Effector memory CD4-positive, alpha-beta T cell (primary cell): ENCODE measurements around the gene PDCD5.
"Not testable (repeated sequence)": the region's sequence is repeated elsewhere in the genome, so short reads cannot be mapped to it uniquely, and the experiment has no call there.

ENCODE experiments used
- DNase-seq, 3 donors: peaks; one replicate each; pipeline ENCODE4 v3.0.0-alpha.2; 2020
- H3K27ac ChIP-seq: 2 replicates; pipeline ENCODE4 v1.7.0; 2013; ENCODE audit warnings: mild to moderate bottlenecking, low read length, moderate library complexity; ENCODE audit not compliant: insufficient read depth, poor library complexity, severe bottlenecking
- H3K27me3 ChIP-seq: replicated peaks from 2 replicates; pipeline ENCODE4 v1.7.0; 2013; ENCODE audit warnings: mild to moderate bottlenecking, low read length; ENCODE audit not compliant: insufficient read depth, control insufficient read depth, poor library complexity, severe bottlenecking
- H3K36me3 ChIP-seq: 2 replicates; pipeline ENCODE4 v1.7.0; 2013; ENCODE audit warnings: mild to moderate bottlenecking, low read length, moderate library complexity; ENCODE audit not compliant: control insufficient read depth, insufficient read depth
- H3K4me1 ChIP-seq: 2 replicates; pipeline ENCODE4 v1.7.0; 2013; ENCODE audit warnings: low read length, mild to moderate bottlenecking; ENCODE audit not compliant: control insufficient read depth, insufficient read depth, poor library complexity, severe bottlenecking
- H3K4me3 ChIP-seq: 2 replicates; pipeline ENCODE4 v1.7.0; 2013; ENCODE audit warnings: low read length, low read depth, mild to moderate bottlenecking; ENCODE audit not compliant: insufficient read depth, poor library complexity, severe bottlenecking
- H3K9me3 ChIP-seq: 2 replicates; pipeline ENCODE4 v1.7.0; 2013; ENCODE audit warnings: mild to moderate bottlenecking, low read length, moderate library complexity; ENCODE audit not compliant: control insufficient read depth
- total RNA-seq, 3 donors: gene quantifications; one replicate each; lab custom pipeline; 2026; lab: John Stamatoyannopoulos, UW

Gene PDCD5, protein sequence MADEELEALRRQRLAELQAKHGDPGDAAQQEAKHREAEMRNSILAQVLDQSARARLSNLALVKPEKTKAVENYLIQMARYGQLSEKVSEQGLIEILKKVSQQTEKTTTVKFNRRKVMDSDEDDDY
- total RNA-seq = 16.2 to 30.1 (median 19.7) reads per million in 3 donors

DNA sequence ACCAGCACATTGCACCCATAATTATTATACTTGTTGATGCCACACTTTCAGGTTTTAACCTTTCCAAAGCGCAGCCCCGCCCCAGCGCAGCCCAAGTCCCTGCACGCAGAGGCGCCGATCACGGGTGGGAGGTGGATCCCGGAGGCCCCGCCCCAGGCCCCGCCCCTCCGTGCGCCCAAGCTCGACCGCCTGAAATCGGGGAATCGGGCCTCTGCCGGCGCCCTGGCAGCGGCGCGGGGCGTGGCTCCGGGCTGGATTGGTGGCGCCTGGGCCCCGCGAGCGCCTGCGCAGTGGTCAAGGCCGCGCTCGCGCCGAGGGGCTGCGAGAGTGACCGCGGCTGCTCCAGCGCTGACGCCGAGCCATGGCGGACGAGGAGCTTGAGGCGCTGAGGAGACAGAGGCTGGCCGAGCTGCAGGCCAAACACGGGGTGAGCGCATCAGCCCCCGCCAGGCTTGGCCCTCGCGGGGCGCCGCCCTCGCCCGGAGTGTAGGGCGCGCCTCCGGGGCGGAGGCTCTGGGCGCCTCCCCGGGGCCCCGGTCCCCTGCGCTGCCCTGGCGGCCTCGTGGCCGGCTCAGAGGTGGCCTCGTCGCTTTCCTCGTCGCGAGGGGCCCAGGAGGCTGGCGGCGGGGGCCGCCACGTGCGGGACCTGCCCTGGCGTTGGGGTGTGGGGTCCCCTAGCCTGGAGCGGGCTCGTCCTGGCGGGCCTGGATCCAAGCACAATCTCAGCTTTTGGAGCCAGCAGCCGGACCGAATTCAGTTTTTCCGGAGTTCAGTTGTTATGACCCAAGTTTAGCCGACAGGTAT is at the start of gene PDCD5:
Gene PDCD5, plus strand, starts transcription at position 290 of the 804 bp plus-strand sequence. Its CDS starts 72 bp downstream, at position 362.
- H3K4me3 ChIP-seq = peak within 1 kb of the TSS; percentile 56
- H3K9me3 ChIP-seq = no peaks in the 10 kb centered on the region
- DNase-seq = peak; percentile 93 to 94 (median 94)
- H3K27me3 ChIP-seq = no peaks in the 10 kb centered on the region
- peaks cover 13% of the 10 kb centered on the region for H3K4me1 ChIP-seq
- peak within 1 kb of the TSS; percentile 76 for H3K27ac ChIP-seq
- H3K36me3 ChIP-seq = peaks cover 21% of the 10 kb centered on the region

DNA sequence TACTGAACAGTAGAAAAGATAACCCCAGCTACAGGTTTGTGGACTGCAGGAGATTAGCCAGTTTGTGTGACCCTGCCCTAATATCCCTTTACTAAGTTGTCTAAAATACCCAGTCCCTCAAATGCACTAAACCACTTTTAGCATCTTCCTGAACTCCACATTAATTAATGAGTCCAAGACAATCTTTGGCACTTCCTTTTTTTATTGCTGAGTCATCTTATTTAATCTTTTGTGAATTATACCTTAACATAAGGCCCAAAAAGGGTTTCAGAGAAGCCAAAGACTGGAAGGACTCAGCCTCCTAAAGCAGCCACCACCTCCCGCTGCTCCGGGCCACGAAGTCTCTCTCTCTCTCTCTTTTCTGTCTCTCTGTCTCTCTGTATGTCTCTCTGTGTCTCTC is 48.8 kb upstream of the PDCD5 start:
- no peaks in the 10 kb centered on the region for H3K4me1 ChIP-seq
- H3K27me3 ChIP-seq = no peaks in the 10 kb centered on the region
- H3K27ac ChIP-seq = no peak overlapping the region
- H3K9me3 ChIP-seq = no peaks in the 10 kb centered on the region
- no peaks in the 10 kb centered on the region for H3K36me3 ChIP-seq
- DNase-seq = no peak
- no peak overlapping the region for H3K4me3 ChIP-seq

DNA sequence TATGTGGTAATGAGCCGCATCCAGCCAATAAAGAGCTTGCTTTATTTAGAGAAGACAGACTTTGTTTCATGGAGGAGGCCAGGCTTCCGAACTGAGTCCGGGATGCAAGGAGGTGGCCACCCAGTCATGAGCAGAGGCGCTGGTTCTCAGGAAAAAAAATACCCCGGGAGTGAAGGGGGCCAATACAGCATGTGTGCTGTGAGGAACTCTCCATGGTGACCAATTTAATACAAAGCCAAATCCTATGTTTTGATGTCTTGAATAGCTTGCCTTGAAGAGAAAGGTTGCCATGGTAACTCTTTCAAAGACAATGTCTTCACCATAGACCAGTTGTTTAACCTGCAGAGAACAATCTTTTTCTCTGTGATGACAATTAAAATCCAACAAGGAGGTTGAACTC is 43.4 kb upstream of the PDCD5 start:
- no peak for DNase-seq
- Histone ChIP-seq H3K27me3 (no peaks in the 10 kb centered on the region), H3K4me1 (no peaks in the 10 kb centered on the region), H3K9me3 (no peaks in the 10 kb centered on the region), H3K27ac (no peak overlapping the region), H3K36me3 (no peaks in the 10 kb centered on the region), H3K4me3 (no peak overlapping the region)

DNA sequence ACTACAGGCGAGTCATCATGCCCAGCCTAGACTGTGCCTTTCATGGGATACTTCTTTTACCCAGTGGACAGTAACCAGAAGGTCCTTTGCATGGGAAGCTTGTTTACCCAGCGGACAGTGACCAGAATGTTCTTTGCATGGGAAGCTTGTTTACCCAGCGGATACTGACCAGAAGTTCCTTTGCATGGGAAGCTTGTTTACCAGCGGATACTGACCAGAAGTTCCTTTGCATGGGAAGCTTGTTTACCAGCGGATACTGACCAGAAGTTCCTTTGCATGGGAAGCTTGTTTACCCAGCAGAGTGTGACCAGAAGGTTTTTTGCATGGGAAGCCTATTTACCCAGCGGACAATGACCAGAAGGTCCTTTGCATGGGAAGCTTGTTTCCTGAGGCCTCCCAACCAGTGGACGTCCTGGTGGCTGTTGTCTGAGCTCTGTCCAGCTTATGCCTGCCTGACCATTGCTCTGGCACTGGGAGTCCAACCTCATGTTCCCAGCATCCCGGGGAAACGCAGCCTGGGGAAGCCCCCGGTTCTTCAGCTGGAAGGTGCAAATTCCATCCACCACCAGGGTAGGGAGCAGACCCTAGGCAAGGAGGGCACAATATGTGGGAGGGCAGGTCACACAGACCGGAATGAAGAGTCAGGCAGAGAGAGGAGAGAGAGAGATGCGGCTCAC is 41.6 kb upstream of the PDCD5 start:
- no peaks in the 10 kb centered on the region for H3K36me3 ChIP-seq
- H3K4me1 ChIP-seq = no peaks in the 10 kb centered on the region
- H3K9me3 ChIP-seq = no peaks in the 10 kb centered on the region
- no peak overlapping the region for H3K4me3 ChIP-seq
- DNase-seq = no peak
- H3K27me3 ChIP-seq = no peaks in the 10 kb centered on the region
- no peak overlapping the region for H3K27ac ChIP-seq

DNA sequence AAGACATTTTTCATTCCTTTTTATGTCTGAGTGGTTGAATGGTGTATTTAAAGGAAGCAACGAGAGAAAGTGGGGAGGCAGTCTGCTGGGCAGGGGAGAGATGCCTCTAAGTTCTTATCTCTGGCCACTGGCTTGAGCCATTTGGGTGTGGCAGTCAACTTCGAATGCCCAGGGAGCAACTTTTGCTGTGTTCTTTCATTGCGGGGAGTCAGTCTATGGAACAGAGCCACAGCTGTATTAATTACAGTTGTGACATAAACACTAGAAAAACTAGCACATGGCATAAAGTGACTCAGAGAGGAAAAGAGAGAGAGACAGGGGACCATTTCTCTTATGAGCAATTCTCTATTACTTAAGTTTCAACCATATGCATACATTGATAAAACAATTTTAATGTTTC is 40.4 kb upstream of the PDCD5 start:
- Histone ChIP-seq H3K4me1 (no peaks in the 10 kb centered on the region), H3K4me3 (no peak overlapping the region), H3K36me3 (no peaks in the 10 kb centered on the region), H3K27me3 (no peaks in the 10 kb centered on the region), H3K27ac (no peak overlapping the region), H3K9me3 (no peaks in the 10 kb centered on the region)
- no peak for DNase-seq

DNA sequence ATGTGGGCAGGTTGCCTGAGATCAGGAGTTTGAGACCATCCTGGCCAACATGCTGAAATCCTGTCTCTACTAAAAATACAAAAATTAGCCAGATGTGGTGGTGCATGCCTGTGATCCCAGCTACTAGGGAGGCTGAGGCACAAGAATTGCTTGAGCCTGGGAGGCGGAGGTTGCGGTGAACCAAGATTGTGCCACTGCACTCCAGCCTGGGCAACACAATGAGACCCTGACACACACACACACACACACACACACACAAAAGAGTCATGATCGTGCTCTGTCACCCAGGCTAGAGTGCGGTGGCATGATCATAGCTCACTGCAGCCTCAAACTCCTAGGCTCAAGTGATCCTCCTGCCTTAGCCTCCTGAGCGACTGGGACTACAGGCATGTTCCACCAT is 39.6 kb upstream of the PDCD5 start:
- not testable (repeated sequence) for DNase-seq, H3K36me3 ChIP-seq, H3K4me3 ChIP-seq, H3K9me3 ChIP-seq, H3K27me3 ChIP-seq, H3K4me1 ChIP-seq, H3K27ac ChIP-seq

DNA sequence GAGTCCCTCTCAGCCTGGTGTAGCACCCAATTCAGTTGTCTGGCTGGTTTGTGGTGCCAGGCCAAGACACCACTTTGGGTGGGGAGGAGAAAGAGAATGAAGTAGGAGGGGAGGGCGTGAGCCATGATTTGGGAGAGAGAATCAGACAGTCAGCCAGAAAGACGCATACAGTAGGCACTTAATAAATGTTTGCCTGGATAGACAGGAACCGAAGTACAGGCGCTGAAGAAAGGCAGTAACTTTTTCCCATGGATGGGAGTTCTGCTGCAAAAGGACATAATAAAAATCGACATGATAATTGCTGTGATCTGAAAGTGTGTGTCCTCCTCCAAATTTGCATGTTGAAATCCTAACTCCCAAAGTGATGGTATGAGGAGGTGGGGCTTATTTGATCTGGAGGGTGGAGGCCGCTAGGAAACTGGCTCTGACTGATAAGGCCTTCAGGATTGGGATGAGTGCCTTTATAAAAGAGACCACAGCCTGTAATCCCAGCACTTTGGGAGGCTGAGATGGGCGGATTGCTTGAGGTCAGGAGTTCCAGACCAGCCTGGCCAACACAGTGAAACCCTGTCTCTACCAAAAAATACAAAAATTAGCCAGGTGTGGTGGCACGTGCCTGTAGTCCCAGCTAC is 38.4 kb upstream of the PDCD5 start:
- no peak for DNase-seq
- Histone ChIP-seq H3K4me1 (no peaks in the 10 kb centered on the region), H3K4me3 (no peak overlapping the region), H3K36me3 (no peaks in the 10 kb centered on the region), H3K9me3 (no peaks in the 10 kb centered on the region), H3K27ac (no peak overlapping the region), H3K27me3 (no peaks in the 10 kb centered on the region)

DNA sequence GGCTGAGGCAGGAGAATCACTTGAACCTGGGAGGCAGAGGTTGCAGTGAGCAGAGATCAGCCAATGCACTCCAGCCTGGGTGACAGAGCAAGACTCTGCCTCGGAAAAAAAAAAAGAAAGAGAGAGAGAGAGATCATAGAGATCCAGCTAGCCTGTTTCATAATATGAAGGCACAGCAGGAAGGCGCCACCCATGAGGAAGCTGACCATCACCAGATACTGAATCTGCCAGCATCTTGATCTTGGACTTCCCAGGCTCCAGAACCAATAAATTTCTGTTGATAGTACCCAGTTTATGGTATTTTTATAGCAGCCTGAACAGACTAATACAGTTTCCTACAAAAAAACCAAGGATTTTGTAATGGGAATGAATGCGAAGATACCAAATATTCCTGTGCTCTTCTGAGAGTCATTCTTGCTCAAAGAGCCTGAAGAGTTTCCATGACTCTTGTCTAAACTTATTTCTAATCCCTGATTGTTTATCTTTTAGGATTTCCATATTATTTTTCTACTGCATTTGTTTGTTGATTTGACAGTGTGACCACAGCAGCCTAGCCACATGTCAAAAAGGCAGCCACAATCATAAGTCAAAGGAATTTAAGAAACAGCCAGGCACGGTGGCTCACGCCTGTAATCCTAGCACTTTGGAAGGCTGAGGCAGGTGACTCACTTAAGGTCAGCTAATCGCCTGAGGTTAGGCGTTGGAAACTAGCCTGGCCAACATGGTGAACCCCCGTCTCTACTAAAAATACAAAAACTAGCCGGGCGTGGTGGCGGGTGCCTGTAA is 37.7 kb upstream of the PDCD5 start:
- no peak overlapping the region for H3K4me3 ChIP-seq

DNA sequence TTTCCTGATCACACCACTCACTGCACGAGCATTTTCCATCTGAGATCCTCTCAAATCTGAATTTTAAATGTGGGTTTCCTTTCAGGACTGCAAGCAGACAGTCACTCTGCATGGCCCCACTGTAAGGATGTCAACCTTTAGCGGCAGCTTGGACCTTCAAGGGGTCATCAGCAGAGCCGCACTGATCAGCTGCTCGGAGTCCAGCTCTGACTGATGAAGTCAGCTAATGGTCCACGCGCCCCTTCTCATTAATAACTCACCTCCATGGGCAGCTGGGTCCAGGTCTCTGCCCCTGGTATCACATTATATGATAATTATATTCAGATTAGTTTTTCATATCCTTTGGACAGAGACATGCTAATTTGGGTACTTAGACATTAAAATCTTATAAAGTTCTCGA is 36.1 kb upstream of the PDCD5 start:
- Histone ChIP-seq H3K4me3 (no peak overlapping the region), H3K27me3 (no peaks in the 10 kb centered on the region), H3K27ac (no peak overlapping the region), H3K9me3 (no peaks in the 10 kb centered on the region), H3K36me3 (no peaks in the 10 kb centered on the region), H3K4me1 (no peaks in the 10 kb centered on the region)
- no peak for DNase-seq

More for the DNA sequence above, 37.7 kb upstream of the PDCD5 start:
- Histone ChIP-seq H3K27ac (no peak overlapping the region), H3K36me3 (no peaks in the 10 kb centered on the region), H3K9me3 (no peaks in the 10 kb centered on the region), H3K27me3 (no peaks in the 10 kb centered on the region), H3K4me1 (no peaks in the 10 kb centered on the region)
- no peak for DNase-seq
